WERI-Rb-1 (cell line): ENCODE results near the gene COL19A1.

Source experiments
- DNase-seq: peaks from one replicate; pipeline ENCODE4 v3.0.0-alpha.2; 2020
- H3K27ac ChIP-seq: fragments of 250-450 bp; sonication (Bioruptor Pico); 2 replicates; pipeline ENCODE4 v1.5.1; 2020; ENCODE audit warnings: mild to moderate bottlenecking, moderate library complexity
- H3K27me3 ChIP-seq: fragments of 250-450 bp; sonication (Bioruptor Pico); 2 replicates; pipeline ENCODE4 v1.5.1; 2021; ENCODE audit warnings: mild to moderate bottlenecking, low read depth, moderate library complexity; ENCODE audit not compliant: insufficient read depth, severe bottlenecking
- H3K36me3 ChIP-seq: fragments of 250-450 bp; sonication (Bioruptor Pico); 2 replicates; pipeline ENCODE4 v1.5.1; 2020; ENCODE audit warnings: mild to moderate bottlenecking, moderate library complexity
- H3K4me3 ChIP-seq: 2 replicates; pipeline ENCODE4 v1.5.1; 2011; ENCODE audit warnings: low read depth, mild to moderate bottlenecking, control low read depth, low read length
- H3K9me3 ChIP-seq: fragments of 250-450 bp; sonication (Bioruptor Pico); 2 replicates; pipeline ENCODE4 v1.5.1; 2021; ENCODE audit warnings: mild to moderate bottlenecking, moderate library complexity; ENCODE audit not compliant: severe bottlenecking
- CTCF ChIP-seq: IDR thresholded peaks from 2 replicates; pipeline ENCODE4 v1.5.1; 2011; ENCODE audit warnings: low read depth, mild to moderate bottlenecking, control low read depth, inconsistent platforms, low read length

Gene COL19A1

GRCh38 chr6:69868252-69868804 is 2.0 kb downstream of the COL19A1 start:
- no peak overlapping the region for H3K4me3 ChIP-seq
- no peak overlapping the region for H3K27ac ChIP-seq
- no peaks in the 10 kb centered on the region for H3K9me3 ChIP-seq
- H3K36me3 ChIP-seq = no peaks in the 10 kb centered on the region
- no peak for TF ChIP-seq CTCF
- no peak for DNase-seq
- no peaks in the 10 kb centered on the region for H3K27me3 ChIP-seq

- no peak overlapping the region for H3K4me3 ChIP-seq
- no peak for TF ChIP-seq CTCF
- DNase-seq = no peak
- H3K27ac ChIP-seq = no peak overlapping the region
- no peaks in the 10 kb centered on the region for H3K27me3 ChIP-seq
- H3K36me3 ChIP-seq = no peaks in the 10 kb centered on the region
- H3K9me3 ChIP-seq = no peaks in the 10 kb centered on the region
These were observed 2.6 kb downstream of the COL19A1 start for GRCh38 chr6:69868961-69869360.

DNA sequence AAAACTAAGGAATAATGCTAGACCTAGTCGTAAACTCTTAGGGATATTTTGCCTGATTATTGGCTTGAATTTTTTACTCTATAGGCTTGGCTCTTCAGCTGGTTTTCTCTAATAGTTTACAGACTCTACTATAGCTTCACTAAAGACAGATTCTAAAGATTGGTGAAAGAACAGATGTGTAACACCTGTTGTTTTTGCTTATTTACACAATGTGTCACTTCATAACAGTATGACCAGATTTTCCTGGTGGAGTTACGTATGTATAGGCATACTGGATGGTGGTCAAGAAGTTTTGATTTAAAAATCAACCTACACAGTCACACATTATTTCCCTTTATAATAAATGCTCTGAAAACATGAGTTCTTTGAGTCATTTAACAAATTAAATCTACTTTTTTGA is 4.8 kb downstream of the COL19A1 start:
- H3K36me3 ChIP-seq = no peaks in the 10 kb centered on the region
- H3K27ac ChIP-seq = no peak overlapping the region
- H3K9me3 ChIP-seq = no peaks in the 10 kb centered on the region
- no peaks in the 10 kb centered on the region for H3K27me3 ChIP-seq
- H3K4me3 ChIP-seq = no peak overlapping the region
- no peak for DNase-seq
- TF ChIP-seq CTCF = no peak

GRCh38 chr6:69873291-69873690 is 6.9 kb downstream of the COL19A1 start:
- H3K27me3 ChIP-seq = no peaks in the 10 kb centered on the region
- H3K36me3 ChIP-seq = no peaks in the 10 kb centered on the region
- H3K4me3 ChIP-seq = no peak overlapping the region
- no peak overlapping the region for H3K27ac ChIP-seq
- no peak for DNase-seq
- TF ChIP-seq CTCF = no peak
- no peaks in the 10 kb centered on the region for H3K9me3 ChIP-seq

DNA sequence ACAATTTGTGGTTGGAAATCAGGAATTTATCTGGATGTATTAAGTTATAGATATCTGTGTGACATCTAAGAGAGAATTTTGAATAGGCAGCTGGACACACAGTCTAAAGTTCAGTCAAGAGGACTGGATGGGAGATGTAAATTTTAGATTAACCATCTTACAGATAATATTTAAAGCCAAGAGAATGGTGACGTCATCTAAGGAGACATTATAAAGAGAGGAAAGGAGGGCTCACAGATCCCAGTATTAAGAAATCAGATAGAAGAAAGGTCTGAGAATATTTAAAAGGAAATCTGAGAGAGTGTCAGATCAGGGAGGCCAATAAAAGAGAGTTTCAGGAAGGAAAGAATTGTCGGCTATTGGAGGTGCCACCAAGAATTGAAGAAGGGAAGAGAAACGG is 9.4 kb downstream of the COL19A1 start:
- no peaks in the 10 kb centered on the region for H3K36me3 ChIP-seq
- H3K4me3 ChIP-seq = no peak overlapping the region
- H3K9me3 ChIP-seq = no peaks in the 10 kb centered on the region
- H3K27me3 ChIP-seq = no peaks in the 10 kb centered on the region
- DNase-seq = no peak
- H3K27ac ChIP-seq = no peak overlapping the region
- TF ChIP-seq CTCF = no peak

DNA sequence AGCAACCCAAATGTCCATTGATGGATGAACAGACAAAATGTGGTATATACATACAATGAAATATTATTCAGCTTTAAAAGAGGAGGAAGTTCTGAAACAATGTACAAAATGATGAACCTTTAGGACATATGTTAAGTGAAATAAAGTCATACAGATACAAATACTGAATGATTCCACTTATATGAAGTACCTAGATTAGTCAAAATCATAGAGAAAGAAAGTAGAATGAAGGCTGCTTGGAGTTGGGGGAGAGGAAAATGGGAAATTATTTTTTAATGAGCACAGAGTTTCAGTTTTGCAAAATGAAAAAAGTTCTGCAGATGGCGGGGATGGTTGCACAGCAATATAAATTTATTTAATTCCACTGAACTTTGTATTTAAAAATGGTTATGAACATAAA is 12.4 kb downstream of the COL19A1 start:
- no peaks in the 10 kb centered on the region for H3K9me3 ChIP-seq
- no peak for TF ChIP-seq CTCF
- H3K36me3 ChIP-seq = no peaks in the 10 kb centered on the region
- H3K4me3 ChIP-seq = no peak overlapping the region
- H3K27ac ChIP-seq = no peak overlapping the region
- no peak for DNase-seq
- H3K27me3 ChIP-seq = no peaks in the 10 kb centered on the region
